GM18508 (cell line): ENCODE data around the gene SBSN.

Experiments used
- ATAC-seq: cut with Tn5 transposase; IDR thresholded peaks from one replicate; pipeline ENCODE4 v1.9.1; 2021; ENCODE audit warnings: moderate number of reproducible peaks; ENCODE audit not compliant: insufficient read depth, unreplicated experiment

SBSN gene

DNA sequence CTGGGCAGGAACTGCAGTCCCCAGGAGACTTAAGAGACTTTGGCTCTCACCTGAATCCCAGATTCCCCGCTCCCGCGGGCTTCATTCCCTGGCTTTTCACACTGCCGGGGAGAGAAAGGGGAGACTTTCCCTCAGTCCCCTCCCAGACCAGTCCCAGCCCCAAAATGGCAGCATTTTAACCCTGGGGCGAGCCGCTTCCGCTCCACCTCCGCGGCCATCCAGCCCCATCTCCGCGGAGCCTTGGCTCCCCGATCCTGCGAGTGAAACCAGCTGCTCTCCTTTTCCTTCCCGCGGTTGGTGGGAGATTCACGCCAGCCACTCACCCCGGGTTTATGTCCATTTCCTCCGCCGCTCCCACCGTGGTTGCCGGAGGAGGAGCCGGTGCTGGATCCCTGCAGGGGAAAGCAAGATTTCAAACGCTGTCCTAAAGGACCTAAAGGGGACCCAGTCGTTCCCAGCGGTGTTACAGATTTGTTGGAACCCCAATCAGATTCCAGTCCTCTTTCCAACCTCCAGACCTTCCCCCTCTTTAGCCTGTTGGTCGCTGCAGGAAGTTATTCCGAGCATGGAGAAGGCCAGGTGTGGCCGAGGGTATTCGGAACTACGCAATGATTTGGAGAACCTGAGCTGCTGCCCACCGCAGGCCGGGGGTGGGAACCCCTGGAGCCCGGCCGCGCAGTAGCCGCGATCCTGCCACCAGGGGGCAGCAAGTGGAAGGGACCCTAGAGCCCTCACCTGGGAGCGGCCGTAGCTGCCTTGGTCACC lies 18.1 kb downstream of the SBSN start:
- ATAC-seq = no peak

DNA sequence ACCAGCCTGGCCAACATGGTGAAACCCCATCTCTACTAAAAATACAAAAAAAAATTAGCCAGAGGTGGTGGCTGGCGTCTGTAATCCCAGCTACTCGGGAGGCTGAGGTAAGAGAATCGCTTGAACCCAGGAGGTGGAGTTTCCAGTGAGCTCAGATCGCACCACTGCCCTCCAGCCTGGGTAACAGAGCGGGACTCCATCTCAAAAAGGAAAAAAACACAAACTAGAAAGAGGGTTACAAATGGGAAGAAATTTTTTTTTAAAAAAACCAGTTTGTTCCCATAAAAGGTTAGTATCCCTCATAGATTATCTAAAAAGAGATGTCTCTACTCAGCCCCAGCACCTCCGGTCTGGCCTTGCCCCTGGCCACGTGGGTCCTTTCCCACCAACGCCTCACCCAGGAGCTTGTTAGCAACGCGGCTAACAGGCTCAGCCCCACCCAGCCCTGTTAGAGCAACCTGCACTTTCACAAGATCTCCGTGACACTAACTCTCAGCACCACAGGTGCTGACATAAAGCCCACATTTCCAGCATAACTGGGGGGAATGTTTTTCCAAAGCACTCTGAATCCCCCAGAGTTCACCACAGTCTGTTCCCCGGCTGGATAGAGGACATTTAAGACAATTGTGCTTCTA lies 19.0 kb downstream of the SBSN start:
- no peak for ATAC-seq

DNA sequence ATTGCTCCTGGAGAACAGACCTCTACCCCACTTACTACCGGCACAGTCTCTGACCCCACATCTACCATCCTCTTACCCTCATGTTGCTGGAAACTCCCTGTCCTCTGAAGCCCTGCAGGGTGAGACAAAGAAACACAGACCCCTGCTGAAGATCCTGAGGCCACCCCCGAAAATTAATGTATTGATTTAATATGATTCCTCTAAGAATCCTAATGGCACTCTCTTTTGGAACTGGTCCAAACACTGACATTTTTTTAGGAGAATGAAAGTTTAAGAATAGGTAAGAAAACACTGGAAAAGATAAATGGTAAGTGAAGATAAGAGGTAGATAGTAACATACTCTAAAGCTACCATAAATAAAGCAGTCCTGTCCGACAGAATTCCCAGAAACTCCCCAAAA lies 20.0 kb downstream of the SBSN start:
- no peak for ATAC-seq

DNA sequence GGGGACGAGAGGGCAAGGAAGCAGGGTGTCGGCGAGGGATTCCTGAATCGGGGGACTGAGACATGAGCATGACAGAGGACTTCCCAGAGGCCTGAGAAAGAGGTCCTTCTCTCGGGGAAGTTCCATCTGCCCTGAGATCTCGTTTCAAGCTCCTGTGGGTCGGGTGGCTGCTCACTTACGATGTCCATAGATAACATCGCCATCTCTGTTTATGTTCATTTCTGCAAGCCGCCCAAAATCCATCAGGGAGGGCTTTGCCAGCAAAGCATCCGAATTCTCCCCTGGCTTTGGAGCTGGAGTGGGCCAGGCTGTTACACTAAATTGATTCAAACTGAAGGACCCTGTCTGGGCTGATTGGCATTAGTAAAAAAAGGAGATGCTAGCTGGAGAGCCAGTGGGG lies 20.6 kb downstream of the SBSN start:
- ATAC-seq = no peak

DNA sequence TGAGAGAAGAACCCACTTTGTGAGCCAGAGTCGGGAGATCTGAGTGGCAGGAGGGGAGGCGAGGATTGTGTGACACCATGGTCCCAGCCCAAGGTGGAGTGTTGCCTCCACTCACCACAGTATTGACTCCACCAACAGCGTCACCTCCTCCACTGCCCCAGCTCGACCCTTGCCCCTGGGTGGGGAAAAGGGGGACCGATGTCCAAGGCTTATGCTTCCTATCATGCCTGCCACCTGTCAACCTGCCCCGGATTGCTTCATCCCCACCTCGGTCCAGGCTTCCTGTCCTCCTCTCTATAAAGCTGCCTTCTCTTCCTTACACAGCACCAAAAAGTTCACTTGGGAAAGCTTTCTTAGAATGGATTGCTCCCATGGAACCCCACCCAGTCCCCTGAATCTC lies 22.1 kb downstream of the SBSN start:
- no peak for ATAC-seq

DNA sequence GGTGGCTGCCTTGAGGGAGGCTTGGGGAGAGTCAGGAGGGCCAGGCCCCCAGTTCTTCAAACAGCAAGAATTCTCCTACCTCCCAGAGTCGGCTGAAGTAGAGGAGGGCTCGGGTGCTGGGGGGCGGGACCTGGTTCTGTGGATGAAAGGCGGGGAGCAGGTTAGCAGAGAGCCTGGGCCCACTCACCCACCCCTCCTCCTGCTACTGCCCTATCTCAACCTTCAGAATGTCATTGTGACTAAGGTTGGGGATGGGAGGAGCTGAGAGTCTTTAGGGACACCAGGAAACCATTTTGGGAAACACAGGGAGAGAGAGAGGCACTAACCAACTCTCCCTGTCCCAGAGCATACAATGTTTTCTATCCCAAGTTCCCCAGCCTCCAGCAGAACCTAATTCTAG lies 25.4 kb downstream of the SBSN start:
- no peak for ATAC-seq

DNA sequence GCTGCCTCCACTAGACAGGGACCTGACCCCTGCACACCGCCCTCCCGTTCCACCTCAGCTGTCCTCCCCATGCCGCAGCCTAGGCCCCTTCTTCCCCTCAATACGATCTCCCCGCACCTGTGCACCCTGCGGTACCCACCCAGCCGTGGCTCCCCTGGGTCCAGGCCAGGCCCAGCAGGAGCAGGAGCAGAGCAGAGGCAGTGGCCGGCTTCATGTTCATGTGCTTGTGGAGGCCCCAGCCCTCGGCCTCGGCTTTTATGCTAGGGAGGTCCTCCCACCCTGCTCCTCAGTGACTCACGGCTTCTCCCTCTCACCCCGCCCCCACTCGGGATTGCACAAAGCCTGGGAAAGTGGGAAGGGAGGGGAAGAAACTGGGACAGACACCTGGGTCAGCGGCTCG lies 26.4 kb downstream of the SBSN start:
- ATAC-seq = no peak

DNA sequence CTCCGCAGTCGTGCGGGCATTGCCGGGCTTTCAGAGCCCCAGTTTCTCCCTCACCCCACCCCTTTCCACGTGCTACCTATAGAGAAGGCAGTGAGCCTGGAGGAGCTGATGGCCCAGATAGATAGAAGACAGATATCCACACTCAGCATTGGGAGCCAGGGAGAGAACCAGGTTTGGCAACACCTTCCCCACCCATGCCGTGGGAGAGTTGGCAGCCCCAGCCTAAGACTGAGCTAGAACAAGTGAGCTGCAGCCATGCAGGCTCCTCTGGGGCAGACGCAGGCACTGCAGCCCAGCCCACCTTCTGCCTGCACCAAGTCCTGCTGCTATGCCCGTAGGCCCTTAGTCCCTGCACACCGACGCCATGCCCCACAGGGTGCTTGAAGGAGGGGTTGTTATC lies 27.5 kb downstream of the SBSN start:
- ATAC-seq = no peak

DNA sequence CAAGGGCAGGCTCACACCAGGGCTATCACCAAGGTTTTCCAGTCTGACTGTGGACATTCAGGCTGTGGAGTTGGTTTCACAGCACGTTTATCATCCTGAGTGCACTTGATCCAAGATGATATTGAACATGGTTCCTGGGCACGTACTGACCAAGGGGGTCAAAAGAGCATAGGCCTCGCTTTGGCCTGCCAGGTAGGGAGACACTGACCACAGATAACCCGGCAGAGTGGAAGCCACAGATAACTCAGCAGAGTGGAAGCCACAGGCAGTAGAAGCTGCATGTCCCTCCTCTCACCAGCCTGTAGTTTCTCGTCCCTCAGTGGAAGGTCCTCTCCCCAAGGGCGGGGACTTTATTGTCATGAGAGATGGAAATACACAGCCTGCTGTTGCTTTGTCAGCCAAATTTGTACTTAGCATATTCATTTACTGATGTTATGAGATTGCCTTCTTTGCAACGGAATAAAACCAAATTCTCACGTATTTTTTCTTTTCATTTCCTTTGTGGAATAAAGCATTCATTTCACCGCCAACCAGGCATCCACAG lies 29.1 kb downstream of the SBSN start:
- no peak for ATAC-seq

DNA sequence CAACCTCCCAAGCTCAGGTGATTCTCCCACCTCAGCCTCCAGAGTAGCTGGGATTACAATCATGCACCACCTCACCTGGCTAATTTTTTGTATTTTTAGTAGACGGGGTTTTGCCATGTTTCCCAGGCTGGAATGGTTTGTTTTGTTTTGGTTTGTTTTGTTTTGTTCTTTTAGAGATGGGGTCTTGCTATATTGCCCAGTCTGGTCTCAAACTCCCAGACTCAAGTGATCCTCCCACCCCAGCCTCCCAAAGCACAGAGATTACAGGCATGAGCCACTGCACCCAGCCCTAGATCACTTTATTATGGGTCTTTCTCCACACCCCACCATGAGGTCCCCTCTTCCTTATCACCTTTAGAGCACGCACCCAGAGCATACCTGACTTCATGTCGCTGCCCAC lies 29.9 kb downstream of the SBSN start:
- no peak for ATAC-seq

DNA sequence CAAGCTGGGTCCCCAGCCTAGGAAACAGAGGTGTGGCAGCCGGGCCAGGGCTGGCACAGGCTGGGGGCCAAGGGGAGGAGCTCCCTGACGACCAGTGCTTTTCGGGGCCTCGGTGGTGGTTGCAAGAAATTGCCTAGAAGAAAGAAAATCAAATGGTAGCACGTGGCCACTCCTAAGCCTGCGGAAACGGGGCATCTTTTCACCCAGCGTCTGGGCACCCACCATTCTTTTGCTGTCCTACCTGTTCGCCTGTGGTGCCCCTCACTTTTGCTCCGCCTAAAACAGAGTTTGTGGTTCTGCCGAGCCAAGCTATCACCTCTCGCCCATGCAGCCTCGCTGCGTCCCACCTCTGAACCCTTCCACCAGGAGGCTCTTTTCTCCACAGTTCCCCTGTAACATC lies 30.7 kb downstream of the SBSN start:
- no peak for ATAC-seq

DNA sequence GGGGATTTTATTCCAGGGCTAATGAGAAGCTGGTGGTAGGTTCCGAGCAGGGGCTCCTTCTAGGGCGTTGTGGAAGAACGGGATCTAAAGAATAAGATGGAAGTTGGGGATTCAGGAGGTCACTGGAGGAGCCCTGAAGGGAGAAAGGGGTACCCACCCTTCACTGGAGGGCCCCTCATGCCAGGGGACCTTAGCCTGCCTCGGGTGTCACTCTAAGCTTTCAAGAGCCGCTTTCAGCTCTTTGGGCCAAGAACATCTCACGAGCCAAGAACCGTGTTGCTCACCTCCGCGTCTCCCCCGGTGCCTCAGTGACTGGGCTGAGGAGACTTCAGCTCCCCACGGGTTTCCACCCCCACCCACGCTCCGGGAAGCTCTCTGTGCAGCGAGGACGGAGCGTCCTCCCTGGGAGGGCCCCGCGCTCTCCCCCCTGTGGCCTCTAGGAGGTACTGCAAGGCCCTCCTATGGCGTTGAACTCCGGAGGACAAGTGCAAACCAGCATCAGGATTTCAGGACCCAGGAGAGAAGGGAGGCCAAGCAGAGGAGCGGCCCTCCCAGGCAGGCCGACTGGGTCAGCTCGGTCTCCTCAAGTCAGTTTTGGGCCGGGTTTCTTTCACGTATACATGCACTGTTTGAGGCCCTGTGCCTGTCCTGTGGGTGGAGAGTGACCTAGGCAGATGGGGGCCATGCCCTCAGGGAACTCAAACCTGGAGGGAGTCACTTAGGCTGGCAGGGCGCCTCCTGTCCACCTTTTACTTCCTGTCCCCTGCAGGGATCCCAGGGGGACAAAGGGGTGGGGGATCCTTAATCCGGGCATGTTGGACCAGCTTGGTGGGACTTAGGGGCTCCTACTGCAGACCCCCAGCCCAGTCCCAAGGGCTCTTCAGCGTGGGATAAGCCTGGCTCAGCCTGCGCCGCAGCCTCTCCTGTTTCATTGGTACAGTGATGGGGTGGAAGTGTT lies 32.7 kb downstream of the SBSN start:
- no peak for ATAC-seq

DNA sequence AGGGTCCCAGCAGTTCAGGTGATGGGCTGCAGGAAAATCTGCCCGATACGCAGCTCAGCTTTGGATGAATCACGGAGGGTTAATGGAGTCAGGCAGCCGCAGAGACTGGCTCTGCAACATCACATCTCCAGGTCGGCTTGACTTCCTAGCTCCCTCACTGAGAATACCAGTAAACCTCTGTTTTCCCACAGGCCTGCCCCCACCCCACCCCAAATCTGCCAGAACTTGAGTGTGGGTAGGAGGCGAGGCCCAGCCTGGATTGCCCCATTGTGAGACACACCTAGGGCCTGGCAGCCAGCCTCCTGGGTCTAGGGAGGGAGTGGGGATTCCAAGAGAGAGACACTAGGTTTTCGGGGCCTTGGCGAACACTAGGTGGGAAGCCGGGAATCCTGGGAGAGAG lies 34.1 kb downstream of the SBSN start:
- ATAC-seq = no peak

DNA sequence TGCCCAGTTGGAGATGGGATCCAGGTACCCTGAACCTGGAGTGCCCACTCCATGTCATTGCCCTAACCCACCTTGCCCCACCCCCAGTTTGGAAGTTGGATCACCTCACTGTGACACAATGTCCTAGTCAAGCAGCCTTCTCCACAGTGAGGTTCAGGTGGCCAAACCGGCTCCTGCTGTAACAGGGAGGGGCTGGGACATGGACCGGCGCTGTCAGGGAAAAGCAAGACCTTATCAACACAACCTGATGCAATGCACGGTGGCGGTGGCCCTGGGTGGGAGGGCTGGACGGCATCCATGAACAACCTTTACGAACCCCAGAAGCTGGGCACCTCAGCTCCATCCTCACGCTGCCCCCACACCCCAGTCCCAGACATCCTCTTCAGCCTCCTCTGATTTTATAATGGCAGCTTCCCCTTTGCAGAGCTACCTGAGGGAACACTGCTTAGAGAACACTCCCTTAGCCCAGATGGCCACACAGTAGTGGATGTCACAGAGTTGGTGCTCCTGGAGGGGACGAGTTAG lies 36.2 kb downstream of the SBSN start:
- ATAC-seq = no peak

DNA sequence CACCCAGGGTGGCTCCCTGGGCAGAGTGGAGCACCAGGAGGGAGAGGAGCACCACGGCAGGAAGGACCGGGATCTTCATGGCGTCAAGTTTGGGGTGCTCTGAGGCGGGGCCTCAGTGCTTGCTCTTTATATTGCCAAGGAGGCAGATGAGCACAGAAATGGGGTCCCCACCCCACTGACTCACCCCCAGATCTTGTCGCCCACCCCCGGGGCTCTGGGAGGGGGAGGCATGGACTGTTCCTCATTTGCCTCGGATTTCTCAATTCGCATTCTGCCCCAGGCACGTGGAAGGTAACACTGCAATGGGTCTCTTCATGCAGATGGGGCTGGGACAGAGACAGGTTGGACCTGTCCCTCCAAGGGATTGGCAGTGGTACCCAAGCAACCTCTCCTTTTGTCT lies 37.7 kb downstream of the SBSN start, which contains the start of gene KRTDAP:
Gene KRTDAP, minus strand, starts transcription at position 101 of the 400 bp plus-strand sequence. Its CDS starts 22 bp downstream, at position 79.
- ATAC-seq = no peak

DNA sequence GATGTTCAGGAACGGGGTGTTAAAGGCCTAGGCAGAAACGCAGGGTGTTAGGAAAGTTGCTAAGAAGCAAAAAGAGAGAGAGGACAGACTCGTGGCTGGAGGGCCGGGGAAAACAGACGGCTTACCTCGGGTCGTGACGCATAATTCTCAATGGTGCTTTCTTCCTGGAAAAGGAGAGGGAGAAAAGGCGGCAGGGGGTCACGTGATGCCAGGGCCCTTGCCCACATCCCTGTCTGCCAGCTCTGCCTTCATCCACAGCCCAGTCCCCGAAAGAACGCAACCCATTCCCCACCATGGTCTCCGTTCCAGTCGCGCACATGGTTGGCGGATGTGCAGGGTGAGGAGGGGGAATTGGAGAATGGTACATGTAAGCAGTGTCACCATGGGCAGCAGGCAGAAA lies 39.4 kb downstream of the SBSN start:
- no peak for ATAC-seq

DNA sequence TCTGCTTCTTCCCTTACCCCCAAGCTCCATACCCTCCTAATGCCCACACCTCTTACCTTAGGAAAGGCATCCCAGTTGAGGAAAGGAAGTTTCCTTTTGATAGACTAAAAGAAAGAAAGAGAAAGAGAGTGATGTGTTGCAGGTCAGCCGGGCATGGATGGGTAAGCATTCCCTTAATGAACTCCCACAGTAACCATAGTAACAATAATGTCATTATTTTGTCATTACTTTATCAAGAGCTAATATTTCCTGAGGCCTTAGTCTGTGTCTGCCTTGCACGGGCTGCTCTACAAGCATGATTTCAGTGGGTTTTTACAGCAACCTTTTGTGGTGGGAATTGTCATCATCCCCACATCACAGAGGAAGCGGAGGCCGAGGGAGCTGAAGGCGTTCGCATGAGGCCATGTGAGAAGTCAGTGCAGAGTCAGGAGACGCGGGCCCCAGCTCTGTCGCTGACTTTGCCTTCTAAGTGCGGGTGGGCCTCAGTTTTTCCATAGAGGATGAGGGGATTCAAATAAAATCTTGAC lies 40.4 kb downstream of the SBSN start:
- no peak for ATAC-seq

DNA sequence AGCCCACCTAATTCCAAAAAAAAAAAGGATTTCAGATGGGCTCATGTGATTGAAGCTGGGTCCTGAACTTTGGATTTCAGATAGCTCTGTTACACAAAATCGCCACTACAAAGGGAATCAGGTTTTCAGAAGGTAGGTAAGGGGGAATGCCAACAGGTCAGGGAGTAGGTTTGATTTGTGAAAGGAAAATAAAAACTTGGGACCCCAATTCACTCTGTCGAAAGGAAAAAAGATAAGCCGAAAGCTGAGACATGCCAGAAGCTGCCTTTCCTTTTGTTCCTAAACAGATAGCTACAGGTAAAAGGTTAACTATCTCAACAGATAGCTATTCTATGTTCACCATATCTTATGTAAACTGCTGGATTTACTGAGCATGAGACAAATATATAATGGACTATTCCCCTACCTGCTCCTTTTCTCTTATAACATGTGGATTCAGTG lies 41.8 kb downstream of the SBSN start:
- no peak for ATAC-seq

DNA sequence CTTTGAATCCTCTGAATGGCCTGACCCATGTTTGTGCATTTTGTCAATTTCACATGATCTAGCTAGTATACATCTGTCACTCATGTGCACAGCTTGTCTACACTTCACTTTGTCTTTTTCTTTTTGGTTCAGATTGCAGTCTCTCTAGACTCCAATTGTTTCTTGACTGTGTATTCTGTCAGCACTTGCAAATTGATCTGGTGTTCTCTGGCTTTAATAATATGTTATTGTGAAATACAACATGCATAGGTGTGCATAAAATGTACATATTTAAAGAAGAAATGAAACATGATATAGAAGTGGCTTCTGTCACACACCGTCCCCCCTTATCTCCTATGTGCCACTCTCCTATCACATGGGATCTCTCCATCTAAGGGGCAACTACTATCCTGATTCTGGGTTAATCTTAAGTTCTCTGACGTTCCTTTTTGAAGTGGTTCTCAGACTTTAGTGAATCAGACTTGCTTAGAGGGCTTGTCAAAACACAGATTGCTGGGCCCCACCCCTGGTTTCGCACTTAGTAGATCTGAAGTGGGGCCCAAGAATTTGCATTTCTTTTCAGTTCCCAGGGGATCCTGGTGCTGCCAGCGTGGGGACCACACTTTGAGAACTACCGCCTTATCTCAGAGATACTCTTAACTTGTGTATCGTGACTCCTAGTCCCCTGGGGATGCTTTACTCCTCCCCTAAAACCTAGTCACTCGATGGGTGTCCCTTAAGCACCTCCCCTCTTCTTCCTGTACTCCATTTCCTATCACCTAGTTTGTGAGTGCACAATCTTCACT lies 43.7 kb downstream of the SBSN start:
- no peak for ATAC-seq
